HG03558 (cell line): ENCODE measurements around the gene VAV1.
"Not testable (repeated sequence)": the region's sequence is repeated elsewhere in the genome, so short reads cannot be mapped to it uniquely, and the experiment has no call there.

ENCODE experiments used
- ATAC-seq: cut with Tn5 transposase; IDR thresholded peaks from one replicate; pipeline ENCODE4 v1.9.1; 2021; ENCODE audit warnings: moderate number of reproducible peaks; ENCODE audit not compliant: unreplicated experiment; ENCODE audit errors: extremely low read depth

The VAV1 gene

DNA sequence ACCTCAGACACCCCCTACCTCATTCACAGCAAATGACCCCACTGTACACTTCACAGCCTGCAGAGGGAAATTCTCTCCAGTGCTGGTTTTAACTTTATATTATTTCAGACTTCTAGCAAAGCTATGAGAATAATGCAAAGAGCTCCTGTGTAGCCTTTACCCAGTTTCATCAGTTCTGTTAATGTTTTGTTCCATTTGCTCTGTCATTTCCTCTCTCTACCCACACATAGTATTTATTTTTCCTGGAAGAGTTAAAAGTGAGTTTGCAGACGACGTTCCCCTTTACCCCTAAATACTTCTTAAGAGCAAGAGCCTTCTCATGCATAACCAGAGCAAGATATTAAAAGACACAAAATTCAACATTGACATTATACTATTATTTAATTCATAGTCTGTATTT lies 65.0 kb downstream of the VAV1 start:
- no peak for ATAC-seq

DNA sequence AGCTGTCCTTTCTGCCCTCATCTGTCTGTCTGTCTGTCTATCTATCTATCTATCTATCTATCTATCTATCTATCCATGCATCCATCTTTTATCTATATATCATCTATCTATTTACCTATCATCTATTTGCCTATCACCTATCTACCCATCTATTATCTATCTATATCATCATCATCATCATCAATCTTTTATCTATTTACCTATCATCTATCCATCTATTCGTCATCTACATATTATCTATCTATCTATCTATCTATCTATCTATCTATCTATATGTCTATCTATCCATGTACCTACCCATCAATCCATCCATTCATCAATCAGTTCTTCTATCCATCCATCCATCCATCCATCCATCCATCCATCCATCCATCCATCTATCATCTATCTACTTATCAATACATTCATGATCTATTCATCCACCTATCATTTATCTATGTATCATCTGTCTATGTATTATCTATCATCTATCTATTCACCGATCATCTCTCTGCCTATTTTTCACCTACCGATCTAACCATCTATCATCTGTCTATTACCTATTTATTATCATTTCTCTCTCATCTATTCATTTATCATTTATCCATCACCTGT lies 65.7 kb downstream of the VAV1 start:
- ATAC-seq, result no peak

DNA sequence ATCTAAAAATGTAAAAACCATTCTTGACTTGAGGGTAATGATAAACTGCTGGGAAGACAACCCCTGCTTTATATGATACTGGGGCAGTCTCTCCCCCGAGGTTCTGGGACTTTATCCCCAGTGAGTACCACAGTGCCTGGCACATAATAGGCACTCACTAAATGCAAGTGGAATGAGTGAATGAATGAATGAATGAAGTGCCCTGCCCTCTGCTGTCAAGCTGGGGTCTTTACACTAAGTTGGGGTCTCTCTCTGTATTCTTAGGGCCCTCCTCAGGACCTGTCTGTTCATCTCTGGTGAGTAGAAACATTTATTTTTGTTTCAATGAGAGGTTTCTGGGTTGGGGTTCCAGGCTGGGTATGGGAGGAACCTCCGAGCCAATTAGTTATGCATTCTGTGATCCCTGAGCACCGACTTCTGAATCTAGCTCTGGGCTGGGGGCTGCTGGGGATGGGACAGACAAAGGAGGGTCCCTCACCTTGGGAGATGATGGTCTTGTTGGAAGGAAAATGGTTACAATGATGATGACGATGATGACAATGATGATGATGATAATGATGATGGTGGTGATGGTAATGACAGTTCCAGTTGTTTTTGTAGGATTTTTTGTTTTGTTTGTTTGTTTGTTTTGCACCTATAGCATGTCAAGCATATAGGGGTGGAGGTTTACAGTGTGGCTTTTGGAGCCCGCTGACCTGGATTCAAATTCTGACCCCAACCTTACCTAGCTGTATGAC lies 70.5 kb downstream of the VAV1 start:
- no peak for ATAC-seq

DNA sequence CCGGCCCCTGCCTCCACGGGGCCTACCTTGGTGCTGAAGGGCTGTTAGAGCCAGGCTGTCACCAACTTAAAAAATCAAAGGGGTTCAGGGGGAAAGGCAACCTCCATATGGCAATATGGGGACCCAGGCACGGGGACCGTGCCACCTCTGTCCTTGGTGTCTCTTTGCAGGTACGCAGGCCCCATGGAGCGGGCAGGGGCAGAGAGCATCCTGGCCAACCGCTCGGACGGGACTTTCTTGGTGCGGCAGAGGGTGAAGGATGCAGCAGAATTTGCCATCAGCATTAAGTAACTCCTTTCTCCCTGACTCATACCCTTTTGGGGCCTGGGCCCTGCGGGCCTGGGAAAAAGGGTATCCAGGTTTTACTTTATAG lies 75.3 kb downstream of the VAV1 start:
- ATAC-seq, result no peak

DNA sequence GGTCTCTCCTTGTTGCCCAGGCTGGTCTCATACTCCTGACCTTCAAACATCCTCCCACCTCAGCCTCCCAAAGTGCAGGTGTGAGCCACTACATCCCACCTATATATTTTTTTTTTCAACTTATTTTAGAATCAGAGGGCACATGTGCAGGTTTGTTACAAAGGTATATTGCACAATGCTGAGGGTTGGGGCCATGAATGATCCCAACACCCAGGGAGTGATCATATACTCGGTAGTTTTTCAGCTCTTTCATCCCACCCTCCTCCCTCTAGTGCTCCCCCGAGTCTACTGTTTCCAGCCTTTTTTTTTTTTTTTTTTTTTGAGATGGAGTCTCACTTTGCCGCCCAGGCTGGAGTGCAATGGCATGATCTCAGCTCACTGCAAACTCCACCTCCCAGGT lies 76.5 kb downstream of the VAV1 start:
- no peak for ATAC-seq

DNA sequence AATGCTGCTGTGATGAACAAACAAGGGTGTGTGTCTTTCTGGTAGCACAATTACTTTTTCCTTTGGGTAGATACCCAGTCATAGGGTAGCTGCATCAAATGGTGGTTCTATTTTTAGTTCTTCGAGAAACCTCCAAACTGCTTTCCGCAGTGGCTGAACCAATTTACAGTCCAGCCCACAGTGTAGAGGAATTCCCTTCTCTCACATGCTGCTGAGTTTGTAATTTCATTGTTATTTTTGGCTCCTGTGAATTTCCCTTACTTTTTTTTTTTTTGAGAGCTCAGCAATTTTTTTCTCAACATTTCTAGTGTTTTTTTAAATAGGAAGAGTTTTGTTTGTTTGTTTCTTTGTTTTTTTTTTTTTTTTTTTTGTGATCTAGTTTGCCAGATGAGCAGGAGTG lies 77.4 kb downstream of the VAV1 start:
- ATAC-seq, result no peak

DNA sequence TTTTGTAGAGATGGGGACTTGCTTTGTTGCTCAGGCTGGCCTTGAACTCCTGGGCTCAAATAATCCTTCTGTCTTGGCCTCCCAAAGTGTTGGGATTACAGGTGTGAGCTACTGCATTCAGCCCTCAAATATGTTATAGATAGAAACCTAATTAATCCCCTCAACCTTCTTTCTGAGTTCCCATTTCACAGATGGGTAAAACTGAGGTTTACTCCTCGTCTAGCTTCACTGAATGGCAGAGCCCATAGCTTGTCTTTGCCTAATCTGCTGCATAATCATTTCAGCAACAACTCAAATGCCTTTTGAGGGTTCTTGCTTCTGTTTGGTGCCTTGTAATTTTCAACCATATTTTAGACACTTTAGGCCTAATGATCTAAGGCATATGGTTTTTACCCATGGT lies 78.9 kb downstream of the VAV1 start:
- ATAC-seq, result no peak

DNA sequence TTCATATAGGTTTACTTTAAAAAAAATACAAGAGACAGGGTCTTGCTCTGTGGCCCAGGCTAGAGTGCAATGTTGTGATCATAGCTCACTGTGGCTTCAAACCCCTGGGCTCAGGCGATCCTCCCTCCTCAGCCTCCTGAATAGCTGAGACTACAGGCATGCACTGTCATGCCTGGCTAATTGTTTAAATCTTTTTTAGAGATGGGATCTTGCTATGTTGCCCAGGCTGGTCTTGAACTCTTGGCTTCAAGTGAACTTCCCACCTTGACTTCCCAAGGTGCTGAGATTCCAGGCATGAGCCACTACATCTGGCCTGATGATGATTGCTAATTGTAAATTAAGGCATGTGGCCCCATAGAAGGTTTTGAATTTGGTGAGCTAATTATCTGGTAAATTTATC lies 79.5 kb downstream of the VAV1 start:
- no peak for ATAC-seq

DNA sequence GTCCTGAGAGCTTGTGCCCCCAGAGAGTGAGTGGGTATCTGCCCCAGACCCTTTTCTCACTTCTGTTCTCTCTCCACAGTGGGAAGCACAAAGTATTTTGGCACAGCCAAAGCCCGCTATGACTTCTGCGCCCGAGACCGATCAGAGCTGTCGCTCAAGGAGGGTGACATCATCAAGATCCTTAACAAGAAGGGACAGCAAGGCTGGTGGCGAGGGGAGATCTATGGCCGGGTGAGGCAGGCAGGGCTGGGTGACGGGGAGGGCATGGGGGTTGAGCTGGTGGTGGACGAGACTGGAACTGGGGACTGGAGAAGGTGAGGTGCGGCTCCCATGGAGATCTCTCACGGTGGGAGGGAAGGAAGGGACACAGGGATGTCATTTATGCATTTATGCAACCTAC lies 81.4 kb downstream of the VAV1 start:
- no peak for ATAC-seq

DNA sequence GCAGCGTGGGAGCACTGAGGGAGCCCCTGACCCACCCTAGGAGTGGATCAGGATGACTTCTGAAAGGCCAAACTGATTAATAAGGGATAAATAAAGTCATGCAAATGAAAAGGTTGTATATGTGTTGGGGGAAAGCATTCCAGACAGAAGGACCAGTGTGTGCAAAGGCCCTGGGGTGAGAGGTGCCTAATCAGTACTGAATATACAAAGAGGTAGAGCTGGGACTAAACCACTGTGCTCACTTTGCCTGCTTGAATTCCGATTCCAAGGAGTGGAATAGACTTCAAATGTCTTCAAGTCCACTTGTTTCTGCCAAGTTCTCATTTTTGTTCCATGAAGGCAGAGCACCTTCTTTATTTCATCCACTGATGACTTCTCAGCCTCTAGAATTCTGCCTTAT lies 82.2 kb downstream of the VAV1 start:
- no peak for ATAC-seq

DNA sequence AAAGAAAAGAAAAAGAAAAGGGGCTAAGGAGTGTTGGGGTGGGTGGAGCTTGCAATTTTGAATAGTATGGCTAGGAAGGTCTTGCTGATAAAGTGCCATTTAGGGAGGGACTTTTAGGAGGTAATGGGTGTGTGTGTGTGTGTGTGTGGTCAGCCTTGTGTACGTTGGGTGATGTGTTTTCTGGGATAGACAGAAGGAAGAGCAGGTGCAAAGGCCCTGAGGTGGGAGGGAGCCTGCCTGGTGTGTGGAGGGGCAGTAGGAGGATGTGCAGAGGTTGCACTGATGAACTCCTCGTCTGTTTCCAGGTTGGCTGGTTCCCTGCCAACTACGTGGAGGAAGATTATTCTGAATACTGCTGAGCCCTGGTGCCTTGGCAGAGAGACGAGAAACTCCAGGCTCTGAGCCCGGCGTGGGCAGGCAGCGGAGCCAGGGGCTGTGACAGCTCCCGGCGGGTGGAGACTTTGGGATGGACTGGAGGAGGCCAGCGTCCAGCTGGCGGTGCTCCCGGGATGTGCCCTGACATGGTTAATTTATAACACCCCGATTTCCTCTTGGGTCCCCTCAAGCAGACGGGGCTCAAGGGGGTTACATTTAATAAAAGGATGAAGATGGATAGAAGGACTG lies 84.4 kb downstream of the VAV1 start:
- no peak for ATAC-seq

DNA sequence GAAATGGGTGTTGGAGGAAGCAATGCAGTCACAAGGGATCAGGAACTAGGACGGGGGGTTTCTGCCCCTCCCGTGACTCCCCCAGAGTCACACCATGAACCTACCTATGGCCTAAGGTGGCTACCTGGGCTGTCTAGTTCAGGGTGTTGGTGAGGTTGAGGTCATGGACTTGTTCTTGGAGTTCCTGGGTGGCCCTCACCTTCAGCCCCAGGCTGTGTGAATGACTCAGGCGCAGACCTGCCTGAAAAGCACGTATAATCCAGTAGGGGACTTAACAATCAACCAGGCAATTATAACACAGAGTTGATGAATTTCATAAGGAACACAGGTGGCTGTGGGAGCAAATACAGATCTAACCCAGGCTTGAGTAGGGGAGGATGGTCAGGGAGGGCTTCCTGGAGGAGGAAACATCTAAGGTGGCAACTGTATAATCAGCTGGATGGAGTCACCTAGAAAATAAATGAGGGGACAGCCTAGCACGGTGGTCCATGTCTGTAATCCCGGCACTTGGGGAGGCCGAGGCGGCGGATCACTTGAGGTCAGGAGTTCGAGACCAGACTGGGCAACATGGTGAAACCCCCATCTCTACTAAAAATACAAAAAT lies 89.3 kb downstream of the VAV1 start:
- ATAC-seq, result no peak

DNA sequence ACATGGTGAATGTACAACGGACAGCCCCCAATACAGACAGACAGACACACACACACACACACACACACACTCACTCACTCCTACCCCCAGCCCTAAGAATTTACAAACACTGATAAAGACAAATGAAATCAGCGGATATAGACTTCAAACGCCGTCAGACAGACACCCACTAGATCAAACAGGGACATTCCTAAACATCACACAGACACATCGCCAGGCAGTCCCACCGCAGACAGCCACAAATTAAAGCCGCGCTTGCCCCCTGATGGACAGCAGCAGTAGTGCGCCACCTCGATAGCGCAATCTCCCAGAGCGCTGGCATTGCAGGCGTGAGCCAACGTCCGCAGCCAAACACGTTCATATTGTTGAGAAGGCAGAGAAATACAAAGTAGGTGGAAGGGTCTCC lies 90.2 kb downstream of the VAV1 start:
- no peak for ATAC-seq

DNA sequence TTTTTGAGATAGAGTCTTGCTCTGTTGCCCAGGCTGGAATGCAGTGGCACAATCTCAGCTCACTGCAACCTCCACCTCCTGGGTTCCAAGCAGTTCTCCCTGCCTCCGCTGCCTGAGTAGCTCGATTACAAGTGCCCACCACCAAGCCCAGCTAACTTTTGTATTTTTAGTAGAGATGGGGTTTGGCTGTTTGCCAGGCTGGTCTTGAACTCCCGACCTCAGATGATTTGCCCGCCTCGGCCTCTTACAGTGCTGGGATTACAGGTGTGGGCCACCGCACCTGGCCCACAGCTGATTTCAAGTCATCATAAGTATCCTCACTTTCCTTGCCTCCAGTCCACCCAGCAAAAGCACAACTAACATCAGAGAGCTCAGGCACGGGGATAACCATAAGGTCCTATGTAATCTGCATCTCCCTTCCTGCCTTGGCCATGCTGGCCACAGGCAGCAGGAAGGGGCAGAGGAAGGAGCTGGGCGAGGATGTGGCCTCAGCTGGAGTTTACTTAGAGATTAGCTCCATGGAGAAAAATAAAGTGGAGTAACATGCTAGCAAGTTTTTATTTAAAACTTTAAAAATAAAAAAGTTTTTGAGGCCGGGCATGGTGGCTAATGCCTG lies 91.9 kb downstream of the VAV1 start:
- ATAC-seq, result no peak

DNA sequence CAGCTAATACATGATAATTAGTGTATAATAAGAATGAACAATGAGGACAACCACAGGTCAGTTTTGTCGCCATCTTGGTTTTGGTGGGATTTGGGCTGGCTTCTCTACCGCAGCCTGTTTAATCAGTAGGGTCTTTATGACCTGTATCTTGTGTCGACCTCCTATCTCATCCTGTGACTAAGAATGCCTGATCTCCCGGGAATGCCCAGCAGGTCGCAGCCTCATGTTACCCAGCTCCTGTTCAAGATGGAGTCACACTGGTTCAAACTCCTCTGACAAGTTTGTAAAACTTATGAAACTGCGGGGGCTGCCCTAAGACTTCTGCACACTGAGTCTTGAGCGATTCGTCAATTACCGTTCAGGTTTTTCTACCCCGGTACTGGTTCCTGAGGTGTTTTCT lies 93.3 kb downstream of the VAV1 start:
- ATAC-seq, result no peak

DNA sequence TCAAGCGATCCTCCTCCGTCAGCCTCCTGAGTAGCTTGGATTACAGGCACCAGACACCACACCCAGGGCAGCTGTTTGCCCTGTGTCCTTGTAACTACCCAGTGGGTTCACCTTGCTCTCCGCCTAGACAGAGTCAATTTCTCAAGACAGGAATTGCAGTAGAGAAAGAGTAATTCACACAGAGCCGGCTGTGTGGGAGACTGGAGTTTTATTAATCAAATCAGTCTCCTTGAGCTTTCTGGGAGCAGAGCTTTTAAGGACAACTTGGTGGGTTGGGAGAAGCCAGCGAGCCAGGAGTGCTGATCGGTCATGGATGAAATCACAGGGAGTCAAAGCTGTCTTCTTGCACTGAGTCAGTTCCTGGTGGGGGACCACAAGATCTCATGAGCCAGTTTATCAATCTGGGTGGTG lies 94.2 kb downstream of the VAV1 start:
- ATAC-seq, result no peak

DNA sequence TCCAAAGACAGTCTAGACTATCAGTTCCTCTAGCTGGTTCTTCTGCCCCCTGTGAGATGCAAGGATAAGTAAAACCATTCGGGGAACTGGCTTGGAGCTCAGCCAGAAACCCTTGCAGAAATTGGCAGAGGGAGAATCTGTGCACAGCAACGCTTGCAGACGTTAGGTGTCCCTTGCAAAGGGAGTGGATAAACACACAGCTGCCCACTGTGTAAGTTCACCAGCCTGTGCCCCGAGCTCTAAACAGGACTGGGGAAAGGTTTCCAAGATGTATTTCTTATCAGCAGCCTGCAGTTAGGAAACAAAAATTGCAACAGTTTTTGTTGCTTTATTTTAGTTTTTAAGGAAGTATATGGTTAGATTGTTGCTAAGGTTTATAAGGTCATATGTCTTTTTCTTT lies 95.8 kb downstream of the VAV1 start:
- no peak for ATAC-seq

DNA sequence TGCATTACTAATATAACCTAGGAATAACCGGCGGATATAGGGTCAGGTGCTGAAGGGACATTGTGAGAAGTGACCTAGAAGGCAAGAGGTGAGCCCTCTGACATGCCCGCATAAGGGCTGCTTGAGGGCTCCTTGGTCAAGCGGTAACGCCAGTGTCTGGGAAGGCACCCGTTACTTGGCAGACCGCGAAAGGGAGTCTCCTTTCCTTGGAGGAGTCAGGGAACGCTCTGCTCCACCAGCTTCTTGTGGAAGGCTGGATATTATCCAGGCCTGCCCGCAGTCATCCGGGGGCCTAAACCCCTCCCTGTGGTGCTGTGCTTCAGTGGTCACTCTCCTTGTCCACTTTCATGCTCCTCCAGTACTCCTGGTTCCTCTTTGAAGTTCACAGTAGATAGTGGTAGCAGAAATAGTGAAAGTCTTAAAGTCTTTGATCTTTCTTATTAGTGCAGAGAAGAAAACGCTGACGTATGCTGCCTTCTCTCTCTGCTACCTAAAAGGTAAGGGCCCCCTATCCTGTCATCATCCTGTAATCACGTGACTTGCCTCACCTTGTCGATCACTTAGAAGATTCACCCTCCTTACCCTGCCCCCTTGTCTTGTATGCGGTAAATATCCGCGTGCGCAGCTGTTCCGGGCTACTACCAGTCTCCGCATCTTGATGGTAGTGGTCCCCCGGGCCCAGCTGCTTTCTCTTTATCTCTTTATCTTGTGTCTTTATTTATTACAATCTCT lies 96.8 kb downstream of the VAV1 start:
- not testable (repeated sequence) for ATAC-seq

DNA sequence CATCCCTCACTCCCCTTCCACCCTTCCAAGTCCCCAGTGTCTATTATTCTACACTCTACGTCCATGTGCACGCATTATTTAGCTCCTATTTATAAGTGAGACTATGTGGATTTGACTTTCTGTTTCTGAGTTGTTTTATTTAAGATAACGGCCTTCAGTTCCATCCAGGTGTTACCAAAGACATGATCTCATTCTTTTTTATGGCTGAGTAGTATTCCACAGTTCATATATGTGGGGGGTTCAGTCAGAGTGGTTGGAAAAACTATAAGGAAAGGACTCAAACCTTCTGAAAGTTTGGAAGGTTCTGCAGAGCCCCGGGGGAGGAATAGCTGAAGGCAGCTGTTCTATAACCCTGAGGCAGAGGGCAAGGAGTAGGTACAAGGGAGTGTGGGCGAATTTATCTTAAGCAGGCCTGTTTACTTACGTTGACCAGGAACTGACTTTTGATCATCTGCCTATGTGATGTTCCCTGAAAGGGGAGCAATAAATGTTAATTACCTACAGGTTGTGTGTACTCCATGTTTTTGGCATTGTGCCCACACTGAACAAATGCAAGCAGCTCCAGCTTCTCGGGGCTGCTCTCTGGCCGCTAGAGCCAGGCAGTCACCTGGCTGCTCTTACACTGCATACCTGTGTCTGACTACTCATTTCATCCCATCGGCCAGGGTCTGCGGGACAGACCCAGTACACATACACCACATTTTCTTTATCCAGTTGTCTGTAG lies 101.4 kb downstream of the VAV1 start:
- ATAC-seq, result no peak

DNA sequence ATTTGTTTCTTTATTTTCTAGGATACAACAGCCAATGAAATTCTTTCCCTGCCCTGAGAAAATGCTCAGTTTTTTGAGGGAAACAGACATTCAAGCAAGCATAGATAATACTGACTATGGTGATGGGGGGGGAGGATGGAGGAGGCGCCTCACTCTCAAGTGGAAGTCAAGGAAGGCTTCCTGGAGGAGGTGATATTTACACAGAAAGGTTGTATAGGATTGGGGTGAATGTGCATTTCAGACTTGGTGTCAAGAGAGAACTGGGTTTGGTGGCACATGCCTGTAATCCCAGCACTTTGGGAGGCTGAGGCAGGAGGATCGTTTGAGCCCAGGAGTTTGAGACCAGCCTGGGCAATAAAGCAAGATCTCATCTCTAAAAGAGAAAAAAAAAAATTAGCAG lies 102.7 kb downstream of the VAV1 start:
- no peak for ATAC-seq
